Glomerular visceral epithelial cell (primary cell): ENCODE data around the gene STXBP6.
"Not testable (repeated sequence)": the region's sequence is repeated elsewhere in the genome, so short reads cannot be mapped to it uniquely, and the experiment has no call there.

Experiments
- DNase-seq: peaks from one replicate; pipeline ENCODE4 v3.0.0-alpha.2; 2016; ENCODE audit errors: extremely low spot score

Gene STXBP6

GRCh38 chr14:24956104-24956503 is 93.8 kb downstream of the STXBP6 start:
- no peak for DNase-seq

DNA sequence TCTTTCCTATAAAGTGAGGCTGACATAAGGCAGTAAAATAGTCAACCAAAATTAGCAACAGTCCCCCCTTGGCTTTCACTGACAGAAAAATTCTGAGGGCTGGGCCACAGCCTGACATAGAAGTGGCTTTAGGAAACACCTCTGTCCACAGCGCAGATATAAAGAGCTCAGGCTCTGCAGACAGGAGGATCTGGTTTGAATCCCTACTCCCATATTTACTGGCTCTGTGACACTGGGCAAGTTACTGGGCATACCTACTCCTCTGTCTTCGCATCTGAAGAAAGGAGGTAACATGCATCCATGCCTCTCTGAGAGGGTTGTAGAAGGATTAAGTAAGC is 95.3 kb downstream of the STXBP6 start:
- DNase-seq: no peak

- DNase-seq: no peak
Observed at GRCh38 chr14:24954037-24954699, 95.8 kb downstream of the STXBP6 start.

DNA sequence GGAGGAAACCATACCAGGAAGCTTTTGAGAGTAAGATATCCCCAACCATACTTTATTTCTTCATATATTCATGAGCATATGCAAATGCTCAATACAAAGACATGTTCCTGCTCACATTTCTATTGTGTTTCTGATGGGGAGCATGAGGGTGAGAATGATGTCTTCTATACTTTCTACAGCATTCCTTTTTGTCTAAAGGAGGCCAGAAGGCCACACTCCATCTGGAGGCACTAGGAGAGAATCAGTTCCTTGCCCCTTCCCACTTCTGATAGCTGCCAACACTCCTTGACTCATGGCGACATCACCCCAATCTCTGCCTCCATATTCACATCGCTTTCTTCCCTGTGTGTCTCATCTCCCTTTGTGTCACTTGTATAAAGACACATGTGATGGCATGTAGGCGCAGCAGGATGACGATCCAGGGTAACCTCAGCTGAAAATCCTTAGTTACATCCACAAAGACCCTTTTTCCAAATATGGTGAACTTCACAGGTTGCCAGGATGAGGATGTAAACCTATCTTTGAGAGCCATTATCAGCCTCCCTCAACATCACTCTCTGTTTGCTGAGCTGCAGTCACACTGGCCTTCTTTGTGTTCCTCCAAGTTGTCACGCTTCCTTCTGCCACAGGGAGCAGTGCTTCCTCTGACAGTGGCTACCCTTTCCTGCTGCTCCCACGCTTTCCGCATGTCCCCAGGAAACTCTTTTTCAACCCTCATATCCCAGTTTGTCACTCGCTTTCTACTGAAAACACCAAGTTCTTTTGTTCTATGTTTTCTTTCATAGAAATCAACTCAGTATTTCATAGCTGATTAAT is 96.9 kb downstream of the STXBP6 start:
- no peak for DNase-seq

GRCh38 chr14:24948261-24948847 is 101.6 kb downstream of the STXBP6 start:
- no peak for DNase-seq

DNA sequence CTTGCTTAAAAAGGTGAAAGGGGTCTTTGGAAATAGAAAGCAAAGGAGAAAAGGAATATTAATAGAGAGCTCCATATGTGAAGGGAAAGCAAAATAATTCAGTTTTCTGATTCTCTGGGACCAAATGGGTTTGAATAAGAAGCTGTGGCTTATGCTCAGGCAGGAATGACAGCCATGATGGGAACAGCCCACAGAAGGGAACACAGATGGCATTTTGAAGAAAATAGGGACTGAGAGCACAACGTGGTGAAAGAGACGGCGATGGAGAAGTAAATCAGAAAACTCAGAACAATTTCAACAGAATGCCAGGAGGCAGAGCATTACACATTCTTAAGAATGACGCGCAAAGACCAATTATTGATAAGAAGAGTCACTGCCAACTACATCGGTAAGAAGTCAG is 102.8 kb downstream of the STXBP6 start:
- DNase-seq: no peak

GRCh38 chr14:24944800-24945199 is 105.1 kb downstream of the STXBP6 start:
- no peak for DNase-seq

- no peak for DNase-seq
Observed at GRCh38 chr14:24943024-24943423, 106.9 kb downstream of the STXBP6 start.

DNA sequence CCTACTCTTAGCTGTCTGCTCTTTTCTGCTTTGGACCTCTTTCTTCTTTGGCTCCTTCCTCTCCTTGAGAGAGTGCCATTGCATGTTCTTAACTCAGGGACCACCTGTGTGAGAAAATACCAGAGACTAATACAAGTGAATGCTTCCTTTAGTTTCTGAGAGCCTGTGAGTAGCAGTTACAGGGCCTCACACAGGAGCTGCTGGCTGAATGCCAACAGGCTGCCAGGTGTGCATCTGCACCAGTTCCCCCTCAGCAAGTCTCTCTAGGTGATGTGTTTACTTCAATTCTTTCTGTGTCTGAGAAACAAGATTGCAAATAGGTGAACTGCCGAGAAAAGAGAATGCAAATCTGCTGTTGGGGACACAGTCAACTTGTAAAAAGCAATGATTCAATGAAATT is 108.2 kb downstream of the STXBP6 start:
- DNase-seq: no peak

- no peak for DNase-seq
Observed at GRCh38 chr14:24940213-24940783, 109.6 kb downstream of the STXBP6 start.

DNA sequence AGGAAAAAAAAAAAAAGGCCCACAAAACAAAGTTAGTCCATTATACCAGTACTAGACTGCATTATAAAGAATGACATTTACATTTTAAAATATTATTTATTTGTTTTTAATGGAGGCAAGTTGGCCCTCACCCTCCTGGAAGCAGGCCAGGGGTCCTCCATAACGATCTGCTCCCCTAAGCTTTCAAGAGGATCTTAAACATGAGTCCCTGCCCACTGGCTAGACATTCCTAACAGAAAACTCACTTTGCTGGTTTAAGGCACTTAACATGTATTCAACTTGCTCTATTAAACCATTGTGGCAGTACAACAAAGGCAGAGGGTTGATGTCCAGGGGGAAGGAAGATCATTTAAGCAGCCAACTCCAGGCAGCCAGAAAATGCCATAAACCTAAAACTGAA is 111.4 kb downstream of the STXBP6 start:
- DNase-seq: no peak

DNA sequence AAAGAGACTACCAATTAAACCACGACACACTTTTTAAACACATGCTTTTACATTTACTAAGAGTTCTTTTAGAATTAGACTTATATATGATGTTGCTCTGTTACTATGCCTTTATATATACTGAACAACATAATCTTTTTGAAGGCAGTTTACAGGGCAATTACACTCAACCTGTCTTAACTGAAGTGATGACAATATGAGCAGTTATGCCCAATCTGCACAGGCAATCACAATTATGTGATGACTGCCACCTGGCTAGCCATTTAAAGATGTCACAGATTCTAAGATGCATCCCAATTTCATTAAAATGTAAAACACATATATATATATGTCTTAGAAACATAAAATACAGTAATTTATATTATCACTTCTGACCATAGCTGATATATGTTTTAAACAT is 112.6 kb downstream of the STXBP6 start:
- DNase-seq: no peak

GRCh38 chr14:24936773-24937172 is 113.2 kb downstream of the STXBP6 start:
- not testable (repeated sequence) for DNase-seq

GRCh38 chr14:24935796-24936195 is 114.2 kb downstream of the STXBP6 start:
- DNase-seq: no peak

GRCh38 chr14:24928386-24928900 is 121.5 kb downstream of the STXBP6 start:
- DNase-seq: no peak

DNA sequence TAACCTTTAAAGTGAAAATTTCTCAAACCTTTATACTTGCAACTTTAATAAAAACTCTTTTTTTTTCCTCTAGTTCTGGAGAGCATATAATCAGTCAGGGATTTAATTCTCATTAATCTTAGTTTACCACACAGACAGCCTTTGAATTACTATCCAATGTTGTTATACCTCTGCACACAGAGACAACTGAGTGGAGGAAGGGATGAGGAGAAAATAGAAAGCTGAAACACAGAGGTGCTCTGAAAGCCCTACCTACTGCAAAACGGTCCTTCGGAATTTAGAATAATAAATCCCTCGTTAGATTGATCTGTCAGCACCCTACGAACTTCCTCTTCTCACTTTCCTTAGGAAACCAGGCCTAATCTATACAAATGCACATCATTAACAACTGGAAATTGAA is 122.1 kb downstream of the STXBP6 start:
- DNase-seq: no peak

DNA sequence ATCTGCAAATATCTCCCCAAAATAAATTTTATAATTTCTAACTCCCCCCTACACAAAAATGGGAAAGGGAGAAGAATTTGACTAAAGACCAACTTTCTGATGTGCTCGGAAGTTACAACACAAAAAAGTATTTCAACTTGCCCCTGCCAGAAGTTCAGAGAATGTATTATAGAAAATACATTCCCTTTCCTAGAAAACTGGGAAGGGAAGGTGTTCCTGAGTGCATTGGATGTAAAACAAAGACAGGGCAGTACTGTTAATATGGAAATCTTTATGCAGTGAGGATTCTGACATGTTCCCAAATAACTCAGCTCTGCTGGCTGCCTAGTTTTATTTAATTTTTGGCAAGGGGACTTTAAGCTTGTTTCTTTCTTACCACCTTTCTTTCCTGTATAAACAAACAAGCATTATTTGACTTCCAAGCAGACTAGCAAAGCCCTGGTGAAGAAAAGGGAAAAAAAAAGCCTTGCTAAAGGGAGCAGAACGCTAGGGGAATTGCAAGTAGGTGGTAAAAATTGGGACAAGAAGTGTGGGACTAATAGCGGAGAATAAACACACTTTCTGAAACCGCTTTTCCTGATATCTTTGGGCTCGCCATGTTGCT is 124.1 kb downstream of the STXBP6 start:
- no peak for DNase-seq

GRCh38 chr14:24924544-24924943 is 125.4 kb downstream of the STXBP6 start:
- DNase-seq: no peak

DNA sequence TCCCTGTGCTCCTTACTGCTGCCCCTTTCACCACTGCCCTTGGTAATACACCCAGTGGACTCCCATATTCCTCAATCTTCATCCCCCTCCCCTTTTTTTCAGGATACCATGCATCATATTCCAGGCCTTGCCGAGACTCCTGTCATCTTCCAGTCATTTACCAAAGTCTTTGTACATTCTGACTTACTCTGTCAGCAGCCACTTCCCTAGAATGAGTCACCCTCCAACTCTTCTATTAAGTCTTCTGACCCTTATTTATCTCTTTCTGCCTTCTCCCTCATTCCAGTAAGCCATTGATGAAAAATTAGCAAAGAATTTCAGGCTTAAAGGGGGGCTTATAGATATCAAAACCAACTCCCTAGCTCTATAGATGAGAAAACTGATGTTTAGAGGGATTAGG is 128.0 kb downstream of the STXBP6 start:
- DNase-seq: peak; percentile 3

GRCh38 chr14:24920265-24921075 is 129.5 kb downstream of the STXBP6 start:
- no peak for DNase-seq

GRCh38 chr14:24918822-24919221 is 131.1 kb downstream of the STXBP6 start:
- no peak for DNase-seq
